AG09309 (cell line): ENCODE results near the gene SLBP.

Experiments used
- DNase-seq: peaks from one replicate; pipeline ENCODE4 v3.0.0-alpha.2; 2010; ENCODE audit warnings: low read depth
- H3K4me3 ChIP-seq: 2 replicates; pipeline ENCODE4 v1.5.1; 2011; ENCODE audit warnings: mild to moderate bottlenecking, low read depth, low read length, moderate library complexity; ENCODE audit not compliant: control insufficient read depth
- CTCF ChIP-seq: IDR thresholded peaks from 2 replicates; pipeline ENCODE4 v1.5.1; 2011; ENCODE audit warnings: mild to moderate bottlenecking, low read depth, low read length, inconsistent platforms; ENCODE audit not compliant: insufficient read depth, control insufficient read depth; ENCODE audit errors: missing control alignments

SLBP gene

GRCh38 chr4:1749370-1749769 lies 37.3 kb upstream of the SLBP start:
- no peak overlapping the region for H3K4me3 ChIP-seq
- no peak for TF ChIP-seq CTCF
- no peak for DNase-seq

DNA sequence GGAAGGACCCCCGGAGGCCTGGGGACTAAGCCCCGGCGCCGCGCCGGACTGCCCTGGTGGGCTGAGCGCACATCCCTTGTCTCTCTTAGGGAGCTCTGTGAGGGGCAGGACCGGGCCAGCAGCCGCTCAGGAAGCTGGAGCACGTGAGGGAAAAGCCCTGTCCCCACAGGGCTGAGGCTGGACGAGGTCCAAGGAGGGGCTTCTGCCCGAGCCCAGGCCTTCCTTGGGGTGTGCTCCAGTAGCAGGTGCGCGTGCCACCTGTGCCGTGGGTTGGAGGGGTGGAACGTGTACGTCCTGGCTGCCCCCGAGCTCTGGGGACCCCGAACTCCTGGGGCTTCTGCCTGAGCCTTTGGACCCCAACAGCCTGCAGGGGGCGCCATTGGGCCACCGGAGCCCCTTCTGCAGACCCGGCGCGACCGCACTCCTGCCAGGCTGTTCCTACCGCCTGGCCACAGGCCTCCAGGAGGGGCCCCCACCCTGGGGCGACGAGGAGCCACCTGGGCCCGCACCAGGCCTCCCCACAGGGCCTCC lies 36.4 kb upstream of the SLBP start:
- TF ChIP-seq CTCF, result peak; percentile 77
- H3K4me3 ChIP-seq, result no peak overlapping the region
- no peak for DNase-seq

DNA sequence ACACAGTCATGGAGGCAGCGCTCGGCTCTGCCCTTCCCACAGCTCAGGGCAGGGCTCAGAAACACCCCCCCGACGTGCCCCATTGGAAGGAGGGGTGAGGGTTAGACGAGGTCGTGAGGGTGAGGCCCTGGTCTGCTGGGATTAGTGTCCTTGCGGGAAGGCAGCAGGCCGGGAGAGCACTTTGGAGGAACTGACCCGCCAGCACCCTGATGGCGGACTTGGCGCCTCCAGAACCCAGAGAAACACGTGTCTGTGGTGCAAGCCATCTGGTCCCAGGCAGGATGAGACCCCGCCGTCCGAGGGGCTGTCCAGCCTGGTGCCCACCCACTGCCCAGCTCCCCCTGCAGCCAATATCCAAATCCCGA lies 35.5 kb upstream of the SLBP start:
- H3K4me3 ChIP-seq, result no peak overlapping the region
- TF ChIP-seq CTCF, result no peak

GRCh38 chr4:1746919-1747602 lies 34.9 kb upstream of the SLBP start:
- no peak overlapping the region for H3K4me3 ChIP-seq
- TF ChIP-seq CTCF, result no peak
- DNase-seq, result no peak

More for the DNA sequence above, 35.5 kb upstream of the SLBP start:
- no peak for DNase-seq

DNA sequence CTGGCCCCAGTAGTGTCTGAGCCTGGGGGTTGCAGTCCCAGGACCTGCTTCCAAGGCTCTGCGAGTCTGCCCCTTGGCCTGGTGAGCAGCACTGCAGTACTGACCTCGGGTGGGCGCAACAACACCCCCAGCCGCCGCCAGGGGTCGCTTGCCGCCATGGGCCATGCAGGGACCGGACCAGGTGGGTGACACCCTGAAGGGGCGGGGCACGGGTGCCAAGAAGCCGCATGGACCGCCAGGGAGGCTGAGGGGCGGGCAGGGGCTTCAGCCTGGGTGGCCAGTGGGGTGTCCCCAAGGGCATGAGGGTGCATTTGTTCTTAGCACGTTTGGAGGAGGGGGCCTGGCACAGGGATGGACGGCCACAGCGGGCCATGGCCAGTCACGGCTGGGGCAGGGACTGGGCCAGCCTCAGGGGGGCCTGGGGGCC lies 34.2 kb upstream of the SLBP start:
- peak; percentile 88 for TF ChIP-seq CTCF
- DNase-seq, result no peak
- no peak overlapping the region for H3K4me3 ChIP-seq

GRCh38 chr4:1745697-1746096 lies 33.6 kb upstream of the SLBP start:
- no peak for TF ChIP-seq CTCF
- no peak for DNase-seq
- no peak overlapping the region for H3K4me3 ChIP-seq
